ENCODE results near the gene FOXN4. TPM values are rescaled to one million over a fixed set of nuclear protein-coding genes. Genes with fewer than 3 reads are reported as not detected.

The FOXN4 gene
- total and polyA plus RNA-seq, 9 of the 15 experiments (the other 6 are each of a cell fraction or from before 2014, with no cell fraction given), result not detected

- ATAC-seq (no peak), DNase-seq (ENCODE audit: extremely low read depth in 1 of 4, low spot score in 3 of 4) (no peak), FAIRE-seq (no peak)
- no peaks in the 10 kb centered on the region for H3K36me3 ChIP-seq (ENCODE audit: control insufficient read depth, insufficient read depth, low read length)
- no peak overlapping the region for H3K4me2 ChIP-seq (ENCODE audit: insufficient read depth, low read length)
- no peaks in the 10 kb centered on the region for H3K9me3 ChIP-seq (replicated peaks; ENCODE audit: control insufficient read depth, insufficient read depth, low read depth, low read length)
- peaks cover 19 to 61% of the 10 kb centered on the region in 2 experiments; a peak in 4 of 5 replicates for H3K27me3 ChIP-seq (ENCODE audit: control insufficient read depth in 2 of 2, insufficient read depth in 2 of 2, low read length in 2 of 2)
- no peak overlapping the region for H3K9ac ChIP-seq (ENCODE audit: insufficient read depth in 1 of 2, low read depth in 2 of 2, low read length in 2 of 2)
- intact Hi-C loops (cut with micrococcal nuclease), result no loop called here
- H2AFZ ChIP-seq (ENCODE audit: low read depth, low read length), result no peak overlapping the region
- under 1% methylated on average over 12 of the region's 13 CpGs for WGBS (ENCODE audit: insufficient coverage, low coverage, missing lambda C conversion rate)
- peaks cover 0 to 4% of the 10 kb centered on the region in 2 experiments; a peak in 2 of 5 replicates for H3K4me1 ChIP-seq (replicated peaks in 1 of 2; ENCODE audit: control insufficient read depth in 2 of 2, insufficient read depth in 2 of 2, low read length in 2 of 2)
- no peak overlapping the region for H3K4me3 ChIP-seq
- no peak overlapping the region for H3K27ac ChIP-seq (ENCODE audit: extremely low read depth, low read depth, low read length)
- no TSS peak for BruUV-seq (replicated peaks)
- H3K9me1 ChIP-seq (ENCODE audit: control insufficient read depth, insufficient read depth, low read length), result no peaks in the 10 kb centered on the region
- ChIA-PET POLR2A (no interaction called here), CTCF (ENCODE audit: low intra/inter-chr PET ratio) (no interaction called here)
- H3K79me2 ChIP-seq (ENCODE audit: control insufficient read depth, insufficient read depth, low read length), result no peaks in the 10 kb centered on the region
- H4K20me1 ChIP-seq (replicated peaks; ENCODE audit: control insufficient read depth, insufficient read depth, low read length), result no peaks in the 10 kb centered on the region
- in situ Hi-C loops (cut with MboI), result no loop called here
- no peak for TF ChIP-seq ZNF436 (CRISPR knock-in tag; IDR thresholded peaks at IDR 0.05)
- no peak for TF ChIP-seq ZBTB8A (IDR thresholded peaks at IDR 0.05; ENCODE audit: partially characterized antibody)
- no peak for TF ChIP-seq CBFB (CRISPR knock-in tag; IDR thresholded peaks at IDR 0.05)
- no peak for TF ChIP-seq ZNF12 (CRISPR knock-in tag; IDR thresholded peaks at IDR 0.05)
- no peak for TF ChIP-seq ZFP91 (CRISPR knock-in tag; IDR thresholded peaks at IDR 0.05)
- no peak for TF ChIP-seq FOXO4 (CRISPR knock-in tag; IDR thresholded peaks at IDR 0.05)
- TF ChIP-seq ARNT (IDR thresholded peaks at IDR 0.05), result no peak
- no peak for TF ChIP-seq GTF2B (IDR thresholded peaks at IDR 0.05; ENCODE audit: extremely low read depth, insufficient read length)
- no peak for TF ChIP-seq ZNF134 (CRISPR knock-in tag; conservative IDR thresholded peaks at IDR 0.05)
- no peak for TF ChIP-seq ZBTB1 (CRISPR knock-in tag; IDR thresholded peaks at IDR 0.05; ENCODE audit: borderline replicate concordance, low read depth)
Measured at GRCh38 chr12:109279525-109279924, 29.6 kb downstream of the FOXN4 start.
